ENCODE measurements around the gene LINGO1. TPM values are rescaled to one million over a fixed set of nuclear protein-coding genes. Genes with fewer than 3 reads are reported as not detected.
A peak's percentile ranks its signal among the peaks of the same experiment; 100 is the strongest.

LINGO1 gene
- total and polyA plus RNA-seq, 8 donors, result 0.25 to 1.3 (median 0.57) TPM; not detected in 4

DNA sequence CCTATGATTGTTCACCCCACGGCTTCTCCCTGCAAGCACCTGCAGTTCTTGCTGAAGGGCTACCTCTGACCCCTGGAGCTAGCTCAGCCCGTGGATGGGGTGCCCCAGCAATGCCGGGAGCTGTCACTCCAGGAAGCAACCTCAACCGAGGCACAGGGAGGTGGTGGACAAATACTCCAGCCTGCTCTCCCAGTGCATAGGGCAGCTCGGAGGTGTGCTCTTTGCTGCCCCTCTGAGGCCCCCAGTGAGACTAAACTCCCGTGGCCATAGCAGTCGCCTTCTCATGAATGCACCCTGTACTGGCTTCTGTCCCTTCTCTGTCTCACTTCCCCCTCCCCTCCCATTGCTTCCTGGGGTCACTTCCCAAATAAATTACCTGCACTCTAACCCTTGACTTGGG lies 48.5 kb downstream of the LINGO1 start:
- 40 to 74% (median 47%) methylated on average over 7 of the region's 7 CpGs for WGBS, 5 donors
- intact Hi-C loops (cut with DNase I; ENCODE audit: low total_unique reads), result no loop called here
- no peak overlapping the region for H3K4me3 ChIP-seq
- no peak for TF ChIP-seq EP300 (IDR thresholded peaks at IDR 0.05)
- no peak for TF ChIP-seq CTCF (IDR thresholded peaks at IDR 0.05)
- no peak for TF ChIP-seq POLR2A (IDR thresholded peaks at IDR 0.05)
- TF ChIP-seq POLR2AphosphoS5 (IDR thresholded peaks at IDR 0.05), result no peak
- peak in 1 of 2 donors; percentile 50 for DNase-seq
- peaks cover 0 to 20% (median 0%) of the 10 kb centered on the region in 3 donors for H3K27me3 ChIP-seq
- H3K9me3 ChIP-seq, result no peaks in the 10 kb centered on the region
- no peaks in the 10 kb centered on the region for H3K36me3 ChIP-seq
- no peak overlapping the region for H3K27ac ChIP-seq
- peaks cover 0 to 14% (median 8%) of the 10 kb centered on the region in 4 donors for H3K4me1 ChIP-seq

GRCh38 chr15:77582763-77583162 lies 49.9 kb downstream of the LINGO1 start:
- intact Hi-C loops (cut with DNase I; ENCODE audit: low total_unique reads), result no loop called here
- no peaks in the 10 kb centered on the region for H3K36me3 ChIP-seq
- no peak overlapping the region for H3K4me3 ChIP-seq
- WGBS, 5 donors, result 47 to 86% (median 63%) methylated on average over 4 to 5 of the region's 5 CpGs
- DNase-seq, result peak in 1 of 2 donors; percentile 41
- no peak overlapping the region for H3K27ac ChIP-seq
- peaks cover 0 to 20% (median 0%) of the 10 kb centered on the region in 3 donors for H3K27me3 ChIP-seq
- no peaks in the 10 kb centered on the region for H3K9me3 ChIP-seq
- TF ChIP-seq EP300 (IDR thresholded peaks at IDR 0.05) (no peak), POLR2AphosphoS5 (IDR thresholded peaks at IDR 0.05) (no peak), POLR2A (IDR thresholded peaks at IDR 0.05) (no peak), CTCF (IDR thresholded peaks at IDR 0.05) (no peak)
- peaks cover 0 to 14% (median 8%) of the 10 kb centered on the region in 4 donors for H3K4me1 ChIP-seq

- WGBS, 5 donors, result 43 to 75% (median 65%) methylated on average over 17 to 18 of the region's 18 CpGs; no CpG with 5 or more reads in 1 of the 5 donors
- Histone ChIP-seq H3K4me1 (peaks cover 0 to 14% (median 10%) of the 10 kb centered on the region in 4 donors), H3K4me3 (no peak overlapping the region), H3K27ac (no peak overlapping the region), H3K9me3 (no peaks in the 10 kb centered on the region), H3K36me3 (no peaks in the 10 kb centered on the region), H3K27me3 (peaks cover 0 to 20% (median 0%) of the 10 kb centered on the region in 3 donors)
- DNase-seq, result no peak
- intact Hi-C loops (cut with DNase I; ENCODE audit: low total_unique reads), result no loop called here
- TF ChIP-seq POLR2AphosphoS5 (IDR thresholded peaks at IDR 0.05) (no peak), POLR2A (IDR thresholded peaks at IDR 0.05) (no peak), EP300 (IDR thresholded peaks at IDR 0.05) (no peak), CTCF (IDR thresholded peaks at IDR 0.05) (no peak)
These were observed 50.7 kb downstream of the LINGO1 start for GRCh38 chr15:77581896-77582569.

GRCh38 chr15:77580996-77581682 lies 51.6 kb downstream of the LINGO1 start:
- peaks cover 0 to 20% (median 0%) of the 10 kb centered on the region in 3 donors for H3K27me3 ChIP-seq
- intact Hi-C loops (cut with DNase I; ENCODE audit: low total_unique reads), result no loop called here
- H3K9me3 ChIP-seq, result no peaks in the 10 kb centered on the region
- no peak overlapping the region for H3K27ac ChIP-seq
- no peaks in the 10 kb centered on the region for H3K36me3 ChIP-seq
- peak; percentile 53 to 60 for DNase-seq
- WGBS, 5 donors, result 50 to 71% (median 61%) methylated on average over 16 of the region's 16 CpGs
- TF ChIP-seq POLR2AphosphoS5 (IDR thresholded peaks at IDR 0.05) (no peak), CTCF (IDR thresholded peaks at IDR 0.05) (no peak), EP300 (IDR thresholded peaks at IDR 0.05) (no peak), POLR2A (IDR thresholded peaks at IDR 0.05) (no peak)
- H3K4me1 ChIP-seq, result peaks cover 0 to 14% (median 10%) of the 10 kb centered on the region in 4 donors
- no peak overlapping the region for H3K4me3 ChIP-seq
